AG04449 (cell line): Measurements from ENCODE around the gene HLA-DQA1.

Experiments
- CTCF ChIA-PET: fragments of 350-600 bp; formaldehyde crosslinking; extraction: SDS; loops from one replicate; lab custom pipeline; 2021; ENCODE audit warnings: antibody characterized with exemption; lab: Yijun Ruan, JAX
- POLR2A ChIA-PET: fragments of 400-600, 350-600 bp; formaldehyde crosslinking; extraction: SDS; loops from one replicate; lab custom pipeline; 2020; ENCODE audit warnings: antibody characterized with exemption, inconsistent platforms; lab: Yijun Ruan, JAX
- DNase-seq: peaks from one replicate; pipeline ENCODE4 v3.0.0-alpha.2; 2010; ENCODE audit warnings: low read depth, low spot score
- H3K4me3 ChIP-seq: 2 replicates; pipeline ENCODE4 v1.5.1; 2011; ENCODE audit warnings: low read depth, mild to moderate bottlenecking, control low read depth, low read length
- TF ChIP-seq, protein P1 (sequence below): IDR thresholded peaks from one replicate; pipeline ENCODE4 v1.5.1; 2011; ENCODE audit warnings: mild to moderate bottlenecking, moderate library complexity, low read length, control low read depth, inconsistent platforms; ENCODE audit not compliant: insufficient read depth; ENCODE audit errors: missing control alignments

Gene HLA-DQA1

DNA sequence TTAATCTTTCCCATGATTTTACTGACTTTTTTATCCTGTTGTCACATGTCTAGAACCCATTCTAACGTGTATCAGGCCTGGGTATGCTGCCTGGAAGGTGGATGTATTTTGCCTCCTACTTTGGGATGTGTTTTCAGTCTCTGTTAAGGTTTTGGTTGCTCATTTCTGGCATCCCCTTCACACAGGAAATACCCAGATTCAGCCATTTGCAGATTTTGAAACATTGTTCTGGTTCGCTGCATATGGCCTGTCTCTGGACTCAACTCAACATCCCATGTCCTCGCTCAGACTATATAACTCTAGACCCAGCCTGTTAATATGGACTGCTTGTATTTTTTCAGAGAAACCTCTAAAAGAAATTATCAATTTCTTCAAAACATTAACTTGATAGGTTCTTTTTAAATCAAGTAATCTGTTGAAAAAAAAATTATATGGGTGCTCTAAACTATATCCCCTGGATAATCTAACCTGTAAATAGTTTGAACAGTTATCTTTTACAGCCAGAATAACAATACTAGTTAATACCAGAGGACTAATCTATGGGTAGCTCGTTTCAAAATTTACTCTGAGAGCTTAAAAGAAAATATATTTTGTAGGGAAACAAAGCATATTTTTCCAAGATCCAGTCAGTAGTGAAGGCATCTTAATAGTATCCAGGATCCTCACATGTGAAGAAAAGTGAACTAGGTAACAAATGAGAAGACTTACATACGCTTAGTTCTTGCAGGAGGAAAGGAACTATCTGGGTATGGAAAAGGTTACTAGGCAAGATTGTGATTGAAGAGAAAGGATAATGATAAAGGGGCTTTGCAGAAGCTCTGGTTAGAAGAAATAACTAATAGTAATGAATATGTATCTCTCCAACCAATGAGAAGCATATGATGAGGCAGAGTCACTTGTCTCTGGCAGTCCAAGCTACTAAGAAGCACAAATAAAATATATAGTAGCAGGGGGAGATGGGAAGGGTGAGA, 52.6 kb downstream of the HLA-DQA1 start:
- ChIA-PET CTCF (interaction anchor here (1.0 to 1.1 kb wide), 2 partner anchors 10 to 432 kb away, joined by 3 to 4 read pairs; no protein-coding TSS in a partner anchor), POLR2A (interaction anchor here (0.7 kb wide), 1 partner anchor 166 kb away, joined by 3 read pairs; no protein-coding TSS in a partner anchor)
- no peak overlapping the region for H3K4me3 ChIP-seq
- TF ChIP-seq, protein P1, sequence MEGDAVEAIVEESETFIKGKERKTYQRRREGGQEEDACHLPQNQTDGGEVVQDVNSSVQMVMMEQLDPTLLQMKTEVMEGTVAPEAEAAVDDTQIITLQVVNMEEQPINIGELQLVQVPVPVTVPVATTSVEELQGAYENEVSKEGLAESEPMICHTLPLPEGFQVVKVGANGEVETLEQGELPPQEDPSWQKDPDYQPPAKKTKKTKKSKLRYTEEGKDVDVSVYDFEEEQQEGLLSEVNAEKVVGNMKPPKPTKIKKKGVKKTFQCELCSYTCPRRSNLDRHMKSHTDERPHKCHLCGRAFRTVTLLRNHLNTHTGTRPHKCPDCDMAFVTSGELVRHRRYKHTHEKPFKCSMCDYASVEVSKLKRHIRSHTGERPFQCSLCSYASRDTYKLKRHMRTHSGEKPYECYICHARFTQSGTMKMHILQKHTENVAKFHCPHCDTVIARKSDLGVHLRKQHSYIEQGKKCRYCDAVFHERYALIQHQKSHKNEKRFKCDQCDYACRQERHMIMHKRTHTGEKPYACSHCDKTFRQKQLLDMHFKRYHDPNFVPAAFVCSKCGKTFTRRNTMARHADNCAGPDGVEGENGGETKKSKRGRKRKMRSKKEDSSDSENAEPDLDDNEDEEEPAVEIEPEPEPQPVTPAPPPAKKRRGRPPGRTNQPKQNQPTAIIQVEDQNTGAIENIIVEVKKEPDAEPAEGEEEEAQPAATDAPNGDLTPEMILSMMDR: no peak
- no peak for DNase-seq

DNA sequence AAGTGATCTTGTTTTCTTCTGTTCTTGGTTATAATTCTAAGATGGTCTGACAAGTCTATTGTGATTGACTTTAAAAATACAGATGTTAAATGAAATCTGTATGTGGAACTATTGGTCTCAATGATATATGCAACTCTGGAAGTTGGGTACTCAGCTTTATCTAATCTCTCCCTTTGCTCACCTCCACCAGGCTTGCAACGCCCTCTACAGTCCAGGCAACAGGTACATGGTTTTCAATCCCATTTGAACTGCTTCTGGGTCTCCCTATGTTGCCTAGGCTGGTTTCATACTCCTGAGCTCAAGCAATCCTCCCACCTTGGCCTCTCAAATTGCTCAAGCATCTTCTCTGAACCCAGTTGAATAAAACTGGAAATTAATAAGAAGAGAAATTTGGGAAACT, 54.8 kb downstream of the HLA-DQA1 start:
- DNase-seq: no peak
- no peak overlapping the region for H3K4me3 ChIP-seq
- ChIA-PET POLR2A (no interaction called here), CTCF (interaction anchor here (1.2 to 1.6 kb wide), 2 partner anchors 8 to 278 kb away, joined by 4 to 7 read pairs; no protein-coding TSS in a partner anchor)
- TF ChIP-seq, protein P1: no peak
